Sigmoid colon (tissue), 7 donors: Measurements from ENCODE around the gene NUMBL. TPM values are rescaled to one million over a fixed set of nuclear protein-coding genes. Genes with fewer than 3 reads are reported as not detected.
A peak's percentile ranks its signal among the peaks of the same experiment; 100 is the strongest.

Source experiments
- DNase-seq: peaks from one replicate; pipeline ENCODE4 v3.0.0-alpha.2; 2019
- H3K27ac ChIP-seq, 4 donors: fragments of 200-600 bp; sonication (generic); one replicate each; pipeline ENCODE4 v1.5.1; 2016 to 2019; ENCODE audit warnings: mild to moderate bottlenecking in 1 of 4
- H3K27me3 ChIP-seq, 3 donors: fragments of 200-600 bp; sonication (generic); one replicate each; pipeline ENCODE4 v1.5.1; 2019; ENCODE audit warnings: mild to moderate bottlenecking in 1 of 3
- H3K36me3 ChIP-seq, 4 donors: fragments of 200-600 bp; sonication (generic); one replicate each; pipeline ENCODE4 v1.5.1; 2016 to 2019
- H3K4me1 ChIP-seq, 4 donors: fragments of 200-600 bp; sonication (generic); one replicate each; pipeline ENCODE4 v1.5.1; 2017 to 2019
- H3K4me3 ChIP-seq, 4 donors: fragments of 200-600 bp; sonication (generic); one replicate each; pipeline ENCODE4 v1.5.1; 2017 to 2019; ENCODE audit warnings: mild to moderate bottlenecking in 2 of 4, moderate library complexity in 1 of 4
- H3K9me3 ChIP-seq, 4 donors: fragments of 200-600 bp in 3 of 4; sonication (generic) in 3 of 4; one replicate each; pipeline versions ENCODE4 v1.5.1 to v1.6.1; 2013 to 2019
- CTCF ChIP-seq, 4 experiments: fragments of 450-650 bp in 3 of 4; fragments of 200-600 bp in 1 of 4; IDR thresholded peaks; one replicate each; pipeline ENCODE4 v1.5.1; 2016 to 2019; ENCODE audit warnings: antibody characterized with exemption in 4 of 4, mild to moderate bottlenecking in 3 of 4, moderate library complexity in 2 of 4
- EP300 ChIP-seq, 4 donors: sonication (generic); formaldehyde crosslinking; IDR thresholded peaks; one replicate each; pipeline ENCODE4 v1.6.1; 2017; ENCODE audit warnings: antibody characterized with exemption in 4 of 4
- POLR2A ChIP-seq, 2 donors: fragments of 450-650 bp; IDR thresholded peaks; one replicate each; pipeline ENCODE4 v1.6.1; 2016; ENCODE audit warnings: antibody characterized with exemption in 2 of 2, mild to moderate bottlenecking in 2 of 2, moderate library complexity in 2 of 2
- POLR2AphosphoS5 ChIP-seq, 4 donors: sonication (generic); formaldehyde crosslinking; IDR thresholded peaks; one replicate each; pipeline ENCODE4 v1.6.1; 2017; ENCODE audit warnings: antibody characterized with exemption in 4 of 4
- WGBS, 2 donors: extraction: QIAGEN DNeasy Blood & Tissue Kit; methylation state at CpG; one replicate each; pipeline ENCODE4 v1.1.7; 2013; 5-methylcytosine and 5-hydroxymethylcytosine counted together
- intact Hi-C: fragments of 100-400 bp; cut with DNase I; formaldehyde crosslinking; loops from one replicate; pipeline ENCODE4 v1.15.1; 2023
- polyA plus RNA-seq, 3 donors: library from polyadenylated mRNA; stranded (reverse); fragments of 200-250 nt; gene quantifications; one replicate each; pipeline ENCODE4 v1.2.3, GENCODE V29; 2013
- total RNA-seq, 4 donors: library from RNA; depleted of rRNA; stranded (reverse); fragments of >200 nt; gene quantifications; one replicate each; pipeline ENCODE4 v1.1.0, GENCODE V29; 2016
- donor health status: healthy with polysubstance abuse.
- donor health status: Bipolar disorder and iron deficiency.
- donor health status: healthy.

NUMBL gene
- total and polyA plus RNA-seq, 7 donors = 3.0 to 38.2 (median 21.9) TPM

GRCh38 chr19:40640744-40641143 is 49.7 kb downstream of the NUMBL start:
- Histone ChIP-seq H3K4me3 (no peak overlapping the region), H3K27ac (peak overlapping the region; percentile 46 to 70 (median 56)), H3K27me3 (no peaks in the 10 kb centered on the region), H3K9me3 (no peaks in the 10 kb centered on the region), H3K36me3 (no peaks in the 10 kb centered on the region), H3K4me1 (peaks cover 0 to 23% (median 17%) of the 10 kb centered on the region in 4 donors)
- WGBS, 2 donors = 36 to 51% methylated on average over 5 of the region's 5 CpGs
- intact Hi-C loops = no loop called here
- DNase-seq = peak; percentile 71
- TF ChIP-seq POLR2A (IDR thresholded peaks at IDR 0.05) (no peak), CTCF (IDR thresholded peaks at IDR 0.05) (no peak), EP300 (IDR thresholded peaks at IDR 0.05) (no peak), POLR2AphosphoS5 (IDR thresholded peaks at IDR 0.05) (no peak)

DNA sequence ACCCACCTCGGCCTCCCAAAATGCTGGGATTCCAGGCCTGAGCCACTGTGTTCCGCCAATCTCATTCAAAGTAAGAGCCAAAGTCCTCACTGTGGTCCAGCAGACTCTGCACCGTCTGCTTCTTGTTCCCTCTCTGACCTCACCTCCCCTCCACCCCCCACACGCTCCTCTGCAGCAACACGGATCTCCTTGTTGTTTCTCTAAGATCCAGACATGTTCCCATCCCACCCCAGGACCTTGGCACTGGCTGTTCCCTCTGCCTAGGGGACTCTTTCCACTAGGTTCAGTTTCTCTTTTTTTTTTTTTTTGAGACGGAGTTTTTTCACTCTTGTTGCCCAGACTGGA is 50.8 kb downstream of the NUMBL start:
- WGBS, 2 donors = 79 to 82% methylated on average over 6 of the region's 6 CpGs
- Histone ChIP-seq H3K9me3 (no peaks in the 10 kb centered on the region), H3K27me3 (no peaks in the 10 kb centered on the region), H3K27ac (peak overlapping the region in 1 of 4 donors; percentile 46), H3K4me3 (no peak overlapping the region), H3K4me1 (peaks cover 0 to 16% (median 10%) of the 10 kb centered on the region in 4 donors), H3K36me3 (no peaks in the 10 kb centered on the region)
- no peak for DNase-seq
- intact Hi-C loops = loop anchor here (5.0 kb wide), 1 partner anchor 37 kb away; the partner anchor contains the start of gene LTBP4
- TF ChIP-seq EP300 (IDR thresholded peaks at IDR 0.05) = no peak
- no peak for TF ChIP-seq POLR2A (IDR thresholded peaks at IDR 0.05)
- no peak for TF ChIP-seq POLR2AphosphoS5 (IDR thresholded peaks at IDR 0.05)
- TF ChIP-seq CTCF (IDR thresholded peaks at IDR 0.05) = no peak

GRCh38 chr19:40638327-40638726 is 52.1 kb downstream of the NUMBL start:
- TF ChIP-seq CTCF (IDR thresholded peaks at IDR 0.05) (no peak), POLR2A (IDR thresholded peaks at IDR 0.05) (no peak)
- DNase-seq = no peak
- Histone ChIP-seq H3K27me3 (no peaks in the 10 kb centered on the region), H3K4me3 (no peak overlapping the region), H3K27ac (no peak overlapping the region), H3K9me3 (no peaks in the 10 kb centered on the region), H3K36me3 (no peaks in the 10 kb centered on the region), H3K4me1 (peaks cover 0 to 24% (median 15%) of the 10 kb centered on the region in 4 donors)
- WGBS, 2 donors = 36 to 79% methylated on average over 1 of the region's 1 CpG
- intact Hi-C loops = loop anchor here (5.0 kb wide), 1 partner anchor 36 kb away; the partner anchor contains the start of gene LTBP4

- intact Hi-C loops = no loop called here
- Histone ChIP-seq H3K27me3 (no peaks in the 10 kb centered on the region), H3K27ac (no peak overlapping the region), H3K36me3 (peaks cover 0 to 4% (median 0%) of the 10 kb centered on the region in 4 donors), H3K4me3 (no peak overlapping the region), H3K4me1 (peaks cover 0 to 8% (median 6%) of the 10 kb centered on the region in 4 donors), H3K9me3 (no peaks in the 10 kb centered on the region)
- TF ChIP-seq POLR2A (IDR thresholded peaks at IDR 0.05) = no peak
- no peak for TF ChIP-seq POLR2AphosphoS5 (IDR thresholded peaks at IDR 0.05)
- no peak for TF ChIP-seq CTCF (IDR thresholded peaks at IDR 0.05)
- TF ChIP-seq EP300 (IDR thresholded peaks at IDR 0.05) = no peak
- DNase-seq = no peak
- 66 to 82% methylated on average over 5 of the region's 5 CpGs for WGBS, 2 donors
Observed at GRCh38 chr19:40633207-40633606, 57.2 kb downstream of the NUMBL start.
